ENCODE measurements around the gene LENG9. TPM values are rescaled to one million over a fixed set of nuclear protein-coding genes. Genes with fewer than 3 reads are reported as not detected.
"Not testable (repeated sequence)": the region's sequence is repeated elsewhere in the genome, so short reads cannot be mapped to it uniquely, and the experiment has no call there.

The LENG9 gene
- polyA plus RNA-seq, 1 donor, result 2.2 TPM

- no peak for DNase-seq
Observed at GRCh38 chr19:54478677-54479266, 15.2 kb upstream of the LENG9 start.

GRCh38 chr19:54477650-54478049, 14.1 kb upstream of the LENG9 start:
- DNase-seq, result no peak

GRCh38 chr19:54475706-54476105, 12.1 kb upstream of the LENG9 start:
- DNase-seq, result no peak

GRCh38 chr19:54473892-54474372, 10.4 kb upstream of the LENG9 start:
- no peak for DNase-seq

GRCh38 chr19:54473071-54473891, 9.7 kb upstream of the LENG9 start, which contains the start of gene CDC42EP5:
Gene CDC42EP5, minus strand, starts transcription at chr19:54473296. Its CDS starts 7,749 bp downstream, at chr19:54465547.
- DNase-seq, result peak; percentile 93

GRCh38 chr19:54470991-54471782, 7.6 kb upstream of the LENG9 start:
- peak; percentile 54 for DNase-seq

GRCh38 chr19:54470276-54470887, 6.8 kb upstream of the LENG9 start:
- no peak for DNase-seq

- DNase-seq, result no peak
Observed at GRCh38 chr19:54469496-54469934, 5.9 kb upstream of the LENG9 start.

- not testable (repeated sequence) for DNase-seq
Observed at GRCh38 chr19:54466110-54466480, 2.5 kb upstream of the LENG9 start.

- DNase-seq, result no peak
Observed at GRCh38 chr19:54465426-54466109, 2.0 kb upstream of the LENG9 start.

- DNase-seq, result peak; percentile 76
Observed at GRCh38 chr19:54464630-54465425, 1.2 kb upstream of the LENG9 start.

- DNase-seq, result peak; percentile 65
Observed at GRCh38 chr19:54464044-54464629, 559 bp upstream of the LENG9 start.

GRCh38 chr19:54462655-54463530, 685 bp downstream of the LENG9 start:
- peak; percentile 84 for DNase-seq

GRCh38 chr19:54462047-54462654, 1.4 kb downstream of the LENG9 start:
- DNase-seq, result no peak

- peak; percentile 70 for DNase-seq
Observed at GRCh38 chr19:54461613-54462012, 2.0 kb downstream of the LENG9 start.

- no peak for DNase-seq
Observed at GRCh38 chr19:54461210-54461609, 2.4 kb downstream of the LENG9 start.

- no peak for DNase-seq
Observed at GRCh38 chr19:54460230-54461005, 3.2 kb downstream of the LENG9 start.

Data from hindlimb muscle (tissue), 1 donor.